ENCODE measurements around the gene STIMATE. TPM values are rescaled to one million over a fixed set of nuclear protein-coding genes. Genes with fewer than 3 reads are reported as not detected.

Gene STIMATE
- polyA plus RNA-seq, 1 donor = 7.0 TPM

GRCh38 chr3:52870471-52870870, 26.9 kb downstream of the STIMATE start:
- DNase-seq (ENCODE audit: low read depth) = no peak

- DNase-seq (ENCODE audit: low read depth) = no peak
These were observed 30.9 kb downstream of the STIMATE start for GRCh38 chr3:52866427-52866826.

- DNase-seq (ENCODE audit: low read depth) = no peak
These were observed 31.4 kb downstream of the STIMATE start for GRCh38 chr3:52865994-52866393.

- DNase-seq (ENCODE audit: low read depth) = no peak
These were observed 37.0 kb downstream of the STIMATE start for GRCh38 chr3:52860424-52860768.

- no peak for DNase-seq (ENCODE audit: low read depth)
These were observed 37.5 kb downstream of the STIMATE start for GRCh38 chr3:52859686-52860423.

GRCh38 chr3:52857864-52858263, 39.5 kb downstream of the STIMATE start:
- DNase-seq (ENCODE audit: low read depth) = no peak

- no peak for DNase-seq (ENCODE audit: low read depth)
These were observed 40.2 kb downstream of the STIMATE start for GRCh38 chr3:52857133-52857532.

GRCh38 chr3:52856666-52857065, 40.7 kb downstream of the STIMATE start:
- no peak for DNase-seq (ENCODE audit: low read depth)

GRCh38 chr3:52854013-52854412, 43.3 kb downstream of the STIMATE start:
- no peak for DNase-seq (ENCODE audit: low read depth)

- no peak for DNase-seq (ENCODE audit: low read depth)
These were observed 44.9 kb downstream of the STIMATE start for GRCh38 chr3:52852419-52852818.

- DNase-seq (ENCODE audit: low read depth) = no peak
These were observed 46.0 kb downstream of the STIMATE start for GRCh38 chr3:52851348-52851747.

- no peak for DNase-seq (ENCODE audit: low read depth)
These were observed 47.7 kb downstream of the STIMATE start for GRCh38 chr3:52849656-52850055.

- no peak for DNase-seq (ENCODE audit: low read depth)
These were observed 48.7 kb downstream of the STIMATE start for GRCh38 chr3:52848617-52849016.

- no peak for DNase-seq (ENCODE audit: low read depth)
These were observed 49.6 kb downstream of the STIMATE start for GRCh38 chr3:52847726-52848125.

GRCh38 chr3:52847241-52847640, 50.1 kb downstream of the STIMATE start:
- DNase-seq (ENCODE audit: low read depth) = no peak

- DNase-seq (ENCODE audit: low read depth) = no peak
These were observed 50.8 kb downstream of the STIMATE start for GRCh38 chr3:52846432-52846965.

- DNase-seq (ENCODE audit: low read depth) = no peak
These were observed 51.5 kb downstream of the STIMATE start for GRCh38 chr3:52845691-52846431.

- DNase-seq (ENCODE audit: low read depth) = no peak
These were observed 52.2 kb downstream of the STIMATE start for GRCh38 chr3:52845157-52845556.

GRCh38 chr3:52844290-52844975, 52.9 kb downstream of the STIMATE start:
- no peak for DNase-seq (ENCODE audit: low read depth)

- DNase-seq (ENCODE audit: low read depth) = no peak
These were observed 53.5 kb downstream of the STIMATE start for GRCh38 chr3:52843881-52844280.

GRCh38 chr3:52843108-52843865, 54.1 kb downstream of the STIMATE start:
- no peak for DNase-seq (ENCODE audit: low read depth)

GRCh38 chr3:52842424-52842823, 54.9 kb downstream of the STIMATE start:
- no peak for DNase-seq (ENCODE audit: low read depth)
